Embryonic facial prominence (tissue), 1 donor: ENCODE results near the gene MARK2.
"Not testable (repeated sequence)": the region's sequence is repeated elsewhere in the genome, so short reads cannot be mapped to it uniquely, and the experiment has no call there.

Source experiments
- DNase-seq: peaks from one replicate; pipeline ENCODE4 v3.0.0-alpha.2; 2016; ENCODE audit errors: extremely low spot score

Gene MARK2

DNA sequence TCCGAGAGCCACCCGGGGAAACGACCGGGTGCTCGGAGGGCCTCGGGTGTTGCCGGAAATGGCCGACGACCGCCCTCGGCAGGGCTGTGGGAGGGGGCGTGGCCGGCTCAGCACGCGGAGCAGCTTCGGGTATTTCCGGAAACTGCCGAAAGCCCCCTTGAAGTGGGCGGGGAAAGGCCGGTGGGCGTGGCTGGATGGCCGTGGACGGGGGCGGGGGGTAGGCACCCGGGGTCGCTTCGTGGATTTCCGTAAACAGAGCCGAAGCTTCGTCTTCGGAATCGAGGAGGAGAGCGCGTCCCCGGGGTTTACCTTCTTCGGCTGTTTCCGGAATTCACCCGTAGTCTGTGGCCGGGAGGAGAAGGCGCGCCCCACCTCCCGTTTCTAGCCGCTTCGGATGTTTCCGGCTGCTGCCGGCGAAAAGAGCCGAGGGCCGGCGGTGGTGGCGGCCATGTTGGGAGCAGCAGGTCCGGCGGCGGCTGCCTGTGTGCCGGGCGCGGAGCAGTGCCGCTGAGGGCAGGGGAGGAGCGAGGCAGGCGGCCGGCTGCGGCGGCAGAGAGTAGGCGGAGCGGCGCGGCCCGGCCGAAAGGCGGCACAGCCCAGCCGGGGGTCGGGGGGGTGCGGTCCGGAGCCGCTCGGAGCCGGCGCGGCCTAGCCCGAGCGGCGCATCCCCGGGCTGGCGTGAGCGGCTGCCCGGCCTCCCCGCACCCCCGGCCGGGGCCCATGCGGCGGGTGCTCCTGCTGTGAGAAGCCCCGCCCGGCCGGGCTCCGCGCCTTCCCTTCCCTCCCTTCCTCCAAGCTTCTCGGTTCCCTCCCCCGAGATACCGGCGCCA, at the start of gene MARK2:
MARK2 (plus strand) TSS at position 433 of the 830 bp plus-strand sequence; CDS start at position 830, 397 bp downstream.
- DNase-seq = peak; percentile 99

GRCh38 chr11:63791495-63792167, 47.3 kb upstream of the MARK2 start:
- DNase-seq = no peak

DNA sequence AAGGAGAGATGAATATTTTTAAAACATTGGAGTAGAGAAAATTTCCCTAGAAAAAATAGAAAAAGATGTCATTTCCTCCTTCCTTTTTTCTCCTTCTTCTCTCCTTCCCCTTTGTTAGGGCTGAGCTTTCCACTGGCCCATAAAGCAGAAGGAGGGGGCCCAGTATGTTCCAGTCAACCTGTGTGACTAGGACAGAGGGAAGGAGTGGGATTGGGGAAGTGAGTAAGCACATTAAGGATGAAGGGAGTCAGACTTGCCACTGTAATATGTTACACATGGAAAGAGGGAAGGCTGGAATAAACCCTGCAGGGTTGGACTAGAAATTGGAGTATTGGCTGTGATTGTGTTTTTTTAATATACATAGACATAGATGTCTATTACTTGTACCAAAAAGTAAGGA, 45.7 kb upstream of the MARK2 start:
- DNase-seq = no peak

DNA sequence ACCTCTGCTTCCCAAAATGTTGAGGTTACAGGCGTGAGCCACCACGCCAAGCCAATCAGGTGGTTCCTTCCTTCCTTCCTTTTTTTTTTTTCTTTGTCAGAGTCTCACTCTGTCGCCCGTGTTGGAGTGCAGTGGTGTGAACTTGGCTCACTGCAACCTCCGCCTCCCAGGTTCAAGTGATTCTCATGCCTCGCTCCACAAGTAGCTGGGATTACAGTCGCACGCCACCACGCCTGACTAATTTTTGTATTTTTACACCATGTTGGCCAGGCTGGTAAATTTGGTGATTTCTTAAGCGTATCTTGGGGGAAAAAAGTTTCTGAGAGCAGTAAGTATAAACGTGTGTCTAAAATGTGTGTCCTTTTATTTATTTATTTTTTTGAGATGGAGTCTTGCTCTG, 43.8 kb upstream of the MARK2 start:
- DNase-seq = no peak

DNA sequence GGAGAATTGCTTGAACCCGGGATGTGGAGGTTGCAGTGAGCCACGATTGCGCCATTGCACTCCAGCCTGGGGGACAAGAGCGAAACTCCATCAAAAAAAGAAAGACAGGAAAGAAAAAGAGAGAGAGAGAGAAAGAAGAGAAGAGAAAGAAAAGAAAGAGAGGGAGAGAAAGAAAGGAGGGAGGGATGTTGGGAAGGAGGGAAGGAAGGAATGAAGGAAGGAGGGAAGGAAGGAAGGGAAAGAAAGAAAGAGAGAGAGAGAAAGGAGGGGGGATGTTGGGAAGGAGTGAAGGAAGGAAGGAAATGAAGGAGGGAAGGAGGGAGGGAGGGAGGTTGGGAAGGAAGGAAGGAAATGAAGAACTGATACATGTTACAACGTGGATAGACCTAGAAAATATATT, 38.0 kb upstream of the MARK2 start:
- no peak for DNase-seq

- no peak for DNase-seq
Measured at GRCh38 chr11:63802637-63803414, 36.1 kb upstream of the MARK2 start.

DNA sequence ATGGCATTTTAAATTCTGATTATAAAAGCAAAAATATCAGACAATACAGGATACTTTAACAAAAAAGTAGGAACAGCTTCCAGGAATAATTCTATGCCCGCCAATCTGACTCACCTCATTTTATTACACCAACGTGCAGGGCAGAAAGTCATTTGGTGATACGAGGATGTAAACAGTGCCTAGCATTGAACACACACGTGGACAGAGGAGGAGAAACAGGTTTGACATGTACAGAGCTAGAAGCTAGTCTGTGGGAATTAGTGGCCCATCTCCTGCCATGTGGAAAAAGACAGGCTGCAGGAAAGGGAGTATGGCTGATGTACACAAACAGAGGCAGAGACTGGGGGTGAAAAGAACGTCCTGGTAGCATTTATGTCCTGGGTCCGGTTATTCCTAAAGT, 34.7 kb upstream of the MARK2 start:
- no peak for DNase-seq

DNA sequence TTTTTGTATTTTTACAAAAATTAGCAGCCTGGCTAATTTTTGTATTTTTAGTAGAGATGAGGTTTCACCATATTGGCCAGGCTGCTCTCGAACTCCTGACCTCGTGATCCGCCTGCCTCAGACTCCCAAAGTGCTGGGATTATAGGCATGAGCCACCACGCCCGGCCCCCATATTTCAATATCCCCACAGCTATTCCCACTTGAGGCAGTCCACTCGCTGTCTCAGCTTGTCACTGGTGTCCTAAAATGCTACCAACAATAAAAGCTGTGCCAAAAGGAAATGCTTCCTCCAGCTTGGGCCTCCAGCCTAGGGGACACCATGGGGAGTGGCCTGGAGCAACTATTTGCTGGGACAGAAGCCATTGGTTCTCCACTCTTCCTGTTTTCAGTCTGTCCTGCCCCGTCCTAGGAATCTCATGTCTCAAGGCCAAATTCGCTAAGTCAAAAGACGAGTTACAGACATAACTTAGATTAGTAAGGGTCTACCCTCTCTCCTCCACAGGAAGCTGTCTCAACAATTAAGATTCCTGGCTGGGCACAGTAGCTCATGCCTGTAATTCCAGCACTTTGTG, 33.0 kb upstream of the MARK2 start:
- DNase-seq = no peak

DNA sequence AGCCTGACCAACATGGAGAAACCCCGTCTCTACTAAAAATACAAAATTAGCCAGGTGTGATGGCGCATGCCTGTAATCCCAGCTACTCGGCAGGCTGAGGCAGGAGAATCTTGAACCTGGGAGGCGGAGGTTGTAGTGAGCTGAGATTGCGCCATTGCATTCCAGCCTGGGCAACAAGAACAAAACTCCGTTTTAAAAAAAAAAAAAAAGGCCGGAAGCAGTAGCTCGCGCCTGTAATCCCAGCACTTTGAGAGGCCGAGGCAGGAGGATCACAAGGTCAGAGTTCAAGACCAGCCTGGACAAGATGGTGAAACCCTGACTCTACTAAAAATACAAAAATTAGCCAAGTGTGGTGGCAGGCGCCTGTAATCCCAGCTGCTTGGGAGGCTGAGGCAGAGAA, 28.5 kb upstream of the MARK2 start:
- not testable (repeated sequence) for DNase-seq

DNA sequence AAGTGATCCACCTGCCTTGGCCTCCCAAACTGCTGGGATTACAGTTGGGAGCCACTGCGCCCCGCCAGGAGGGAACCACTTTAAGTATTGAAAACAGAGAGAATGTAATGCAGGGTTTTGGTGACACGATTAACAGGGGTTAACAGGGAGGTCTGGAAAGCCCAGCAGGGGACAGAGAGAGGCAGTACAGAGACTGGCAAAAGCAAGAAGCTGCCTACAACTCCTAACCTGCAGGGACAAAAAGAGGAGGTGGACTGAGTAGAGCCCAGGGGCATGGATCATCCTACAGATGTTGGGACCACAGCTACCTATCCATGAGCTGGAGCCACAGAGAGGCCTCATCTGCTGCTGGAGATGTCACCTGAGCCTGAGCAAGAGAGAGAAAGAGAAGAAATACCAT, 27.4 kb upstream of the MARK2 start:
- no peak for DNase-seq

DNA sequence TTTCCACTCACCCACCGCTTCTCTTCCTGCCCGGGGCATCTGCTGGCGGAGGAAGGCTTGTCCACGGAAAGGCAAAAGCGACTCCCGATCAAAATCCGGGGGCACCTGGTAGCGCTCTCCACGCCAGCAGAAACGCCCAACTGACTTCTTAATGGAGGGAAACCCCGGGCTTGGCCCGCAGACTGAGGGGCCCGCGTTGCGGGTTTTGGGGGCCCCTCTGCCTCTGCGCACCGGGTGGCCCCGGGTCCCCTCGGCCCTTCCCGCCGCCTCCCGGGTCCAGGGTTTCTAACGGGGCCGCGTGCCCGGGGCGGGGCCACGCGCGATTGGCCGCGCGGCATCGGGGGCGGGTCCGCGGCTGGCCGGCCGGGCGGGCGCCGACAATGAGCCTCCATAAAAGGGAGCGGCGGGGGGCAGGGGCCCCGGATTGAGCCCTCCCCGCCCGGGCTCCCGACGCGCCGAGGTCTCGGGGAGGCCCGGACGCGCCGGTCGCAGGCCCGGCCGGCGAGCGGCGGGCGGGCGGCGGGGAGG, 25.8 kb upstream of the MARK2 start, which contains the start of gene SPINDOC:
SPINDOC (plus strand) TSS at position 422 of the 528 bp plus-strand sequence. CDS start 231 bp downstream, outside the sequence.
- DNase-seq = no peak

GRCh38 chr11:63813563-63814382, 25.1 kb upstream of the MARK2 start:
- no peak for DNase-seq

GRCh38 chr11:63814383-63814736, 24.6 kb upstream of the MARK2 start:
- no peak for DNase-seq

GRCh38 chr11:63816166-63816565, 22.7 kb upstream of the MARK2 start:
- no peak for DNase-seq

- DNase-seq = no peak
Measured at GRCh38 chr11:63816732-63817131, 22.2 kb upstream of the MARK2 start.

GRCh38 chr11:63817758-63818498, 21.0 kb upstream of the MARK2 start:
- DNase-seq = no peak

- DNase-seq = no peak
Measured at GRCh38 chr11:63818609-63819008, 20.3 kb upstream of the MARK2 start.

DNA sequence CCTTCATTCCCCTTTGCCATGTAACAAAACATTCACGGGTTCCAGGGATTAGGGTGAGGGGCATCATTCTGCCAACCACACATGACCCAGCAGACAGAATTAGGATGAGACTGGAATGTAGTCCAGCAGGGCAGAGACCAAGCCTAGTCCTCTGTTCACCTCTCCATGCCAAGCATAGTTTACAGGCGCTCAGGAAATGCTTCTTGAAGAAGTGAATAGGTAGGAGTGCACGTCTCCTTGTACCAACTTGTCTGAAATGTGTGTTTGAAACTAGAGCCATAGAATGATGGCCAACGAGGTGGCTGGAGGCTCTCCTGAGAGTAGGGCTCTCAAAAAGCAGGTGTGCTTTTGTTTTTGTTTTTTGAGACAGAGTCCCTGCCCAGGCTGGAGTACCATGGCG, 17.5 kb upstream of the MARK2 start:
- no peak for DNase-seq

GRCh38 chr11:63826471-63827190, 12.3 kb upstream of the MARK2 start:
- no peak for DNase-seq
